SW480 (cell line): ENCODE data around the gene MAB21L3.

Experiments used
- DNase-seq: peaks from one replicate; pipeline ENCODE4 v3.0.0-alpha.2; 2016; ENCODE audit warnings: low spot score

Gene MAB21L3

DNA sequence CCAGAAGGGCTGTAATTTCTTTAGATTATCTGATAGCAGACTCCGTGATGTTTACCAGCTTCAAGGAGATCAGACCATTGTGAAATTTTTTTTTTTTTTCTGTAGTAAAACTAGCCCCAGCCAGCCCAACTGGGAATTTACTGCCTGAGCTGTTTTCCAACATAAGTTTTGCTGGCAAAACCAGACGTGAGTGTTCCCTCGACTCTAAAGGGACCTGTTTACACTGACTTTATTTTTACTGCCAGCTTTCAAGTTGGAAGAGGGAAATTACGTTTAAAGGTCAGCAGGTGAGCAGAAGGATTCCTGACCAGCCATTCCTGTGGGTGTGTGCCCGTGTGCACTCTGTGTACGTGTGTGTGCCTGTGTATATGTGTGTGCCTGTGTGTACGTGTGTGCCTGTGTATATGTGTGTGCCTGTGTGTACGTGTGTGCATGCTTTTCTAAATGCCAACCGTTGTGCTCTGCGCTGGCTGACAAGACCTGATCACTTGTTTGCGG, 374 bp downstream of the MAB21L3 start:
- DNase-seq: no peak

DNA sequence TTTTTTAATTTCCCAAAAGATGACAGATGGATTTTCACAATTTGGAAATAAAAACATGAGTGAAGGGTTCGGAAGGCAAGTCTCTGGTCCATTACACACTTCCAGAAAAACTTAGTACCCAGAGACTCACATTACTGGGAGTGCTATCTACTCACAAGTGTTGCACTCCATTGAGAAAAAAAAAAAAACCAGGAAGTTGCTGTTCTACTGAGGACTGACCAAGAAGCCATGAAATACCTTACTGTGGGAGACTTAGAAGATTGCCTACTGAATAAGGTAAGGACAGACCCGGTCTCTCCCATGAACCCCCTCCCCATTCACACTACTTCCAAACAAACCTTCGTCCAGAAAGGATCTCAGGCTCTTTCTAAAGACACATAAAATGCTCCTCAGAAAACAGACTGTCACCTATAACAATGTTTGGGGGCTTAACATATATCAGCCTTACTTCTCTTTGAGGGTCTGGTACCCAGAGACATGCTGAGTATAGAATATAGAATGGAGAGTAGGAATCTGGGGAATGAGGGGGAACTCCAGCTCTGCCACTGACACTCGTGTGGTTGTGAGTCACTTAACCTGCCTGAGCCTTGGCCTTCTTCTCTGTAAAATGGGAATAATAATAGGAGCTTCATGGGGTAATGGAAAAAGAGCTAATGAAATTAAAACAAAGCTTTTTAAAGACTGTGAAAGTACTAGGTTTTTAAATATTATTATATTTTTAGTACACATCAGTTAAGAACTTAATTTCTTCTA, 1.4 kb downstream of the MAB21L3 start:
- DNase-seq: no peak

DNA sequence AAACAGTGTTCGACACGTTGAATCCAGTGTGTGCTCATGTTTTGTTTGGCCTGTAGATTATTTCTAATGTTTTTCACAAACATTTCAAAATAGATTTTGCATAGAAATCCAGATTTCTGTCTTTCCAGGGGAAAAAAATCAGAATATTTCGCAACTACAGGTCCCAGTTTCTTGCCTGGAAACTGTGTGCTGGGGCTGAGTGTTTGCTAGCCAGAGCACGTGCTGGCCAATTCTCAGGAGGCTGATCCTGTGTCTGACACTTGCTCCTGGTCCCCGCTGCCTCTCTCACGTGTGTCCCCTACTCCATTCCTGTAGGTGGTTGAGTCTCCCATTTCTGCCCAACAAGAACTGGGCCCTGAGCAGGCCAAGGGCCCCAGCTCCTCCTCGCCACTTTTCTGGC, 2.4 kb downstream of the MAB21L3 start:
- no peak for DNase-seq

DNA sequence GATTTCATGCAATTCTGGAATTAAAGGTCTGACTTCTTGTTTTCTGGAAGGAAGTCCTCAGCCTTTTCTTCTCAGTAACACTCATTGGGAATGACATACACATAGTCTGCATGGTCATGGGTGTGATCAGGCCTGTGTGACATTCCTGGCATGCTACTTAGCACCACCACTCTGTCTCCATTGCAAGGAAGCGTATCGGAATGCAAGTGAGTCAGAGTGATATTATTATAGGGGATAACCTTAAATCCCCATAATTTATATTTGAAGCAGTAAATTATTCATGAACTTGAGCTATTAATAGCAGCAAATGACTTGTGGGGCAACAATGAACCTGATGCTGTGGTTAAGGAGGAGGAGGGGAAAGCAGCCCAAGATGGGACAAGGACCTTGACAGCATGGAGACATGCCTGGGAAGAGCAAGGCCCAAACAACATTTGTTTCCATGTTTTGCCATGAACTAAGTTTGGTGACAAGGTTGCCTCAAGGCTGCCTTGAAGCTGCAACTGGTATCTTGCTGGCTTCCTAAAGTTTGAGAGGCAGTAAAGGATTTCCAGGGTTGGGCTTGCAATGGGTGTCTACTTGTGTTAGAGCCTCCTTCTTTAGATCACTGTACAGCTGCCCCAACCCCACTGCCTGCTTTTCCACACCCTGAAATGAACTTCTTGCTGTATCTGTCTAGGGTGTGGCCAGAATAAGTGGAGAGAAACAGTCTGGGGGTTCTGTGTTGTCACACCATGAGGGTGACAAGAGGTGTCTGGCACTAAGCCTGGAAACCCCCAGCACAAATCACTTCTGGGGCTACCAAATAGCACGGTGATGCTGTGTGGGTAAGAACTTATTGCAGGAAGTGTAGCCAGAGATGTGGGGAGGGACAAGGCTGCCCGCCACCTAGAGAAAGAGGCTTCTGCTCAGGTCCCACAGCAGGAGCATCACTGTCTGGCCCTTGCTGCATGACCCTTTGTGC, 4.6 kb downstream of the MAB21L3 start:
- no peak for DNase-seq

DNA sequence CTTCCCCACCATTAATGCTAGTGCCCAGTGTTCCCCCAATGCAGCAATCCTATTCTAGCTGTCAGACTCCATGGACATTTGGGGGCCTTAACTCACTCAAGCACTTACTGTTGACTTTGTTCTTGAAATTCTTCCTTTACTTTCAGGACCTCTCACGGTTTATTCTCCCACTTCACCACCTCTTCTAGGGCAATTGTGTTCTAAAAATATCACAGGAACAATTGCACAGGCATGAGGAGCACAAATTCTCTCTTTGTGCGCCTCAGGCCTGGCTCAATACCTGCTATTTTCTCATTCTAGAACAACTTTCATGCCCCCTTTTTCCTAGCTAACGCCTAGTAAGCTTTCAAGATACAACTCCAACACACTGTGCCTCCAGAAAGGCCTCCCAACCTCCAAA, 7.3 kb downstream of the MAB21L3 start:
- DNase-seq: no peak

DNA sequence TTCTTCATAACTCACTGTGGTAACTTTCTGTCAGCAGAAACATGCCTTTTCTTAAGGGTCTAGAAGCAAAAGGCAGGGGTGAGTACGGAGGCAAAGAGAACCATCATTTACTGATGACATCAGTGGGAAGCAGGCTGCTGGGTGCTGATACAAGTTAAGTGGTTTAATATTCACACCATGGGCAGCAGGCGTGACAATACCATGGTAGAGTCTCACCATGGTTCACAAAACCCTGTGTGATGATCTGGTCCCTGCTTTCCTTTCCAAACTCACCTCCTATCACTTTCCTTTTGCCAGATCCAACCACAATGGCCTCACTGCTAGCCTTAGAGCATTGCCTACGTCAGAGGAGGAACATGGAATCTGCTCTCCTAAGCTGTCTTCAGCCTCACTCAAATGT, 8.7 kb downstream of the MAB21L3 start:
- no peak for DNase-seq

DNA sequence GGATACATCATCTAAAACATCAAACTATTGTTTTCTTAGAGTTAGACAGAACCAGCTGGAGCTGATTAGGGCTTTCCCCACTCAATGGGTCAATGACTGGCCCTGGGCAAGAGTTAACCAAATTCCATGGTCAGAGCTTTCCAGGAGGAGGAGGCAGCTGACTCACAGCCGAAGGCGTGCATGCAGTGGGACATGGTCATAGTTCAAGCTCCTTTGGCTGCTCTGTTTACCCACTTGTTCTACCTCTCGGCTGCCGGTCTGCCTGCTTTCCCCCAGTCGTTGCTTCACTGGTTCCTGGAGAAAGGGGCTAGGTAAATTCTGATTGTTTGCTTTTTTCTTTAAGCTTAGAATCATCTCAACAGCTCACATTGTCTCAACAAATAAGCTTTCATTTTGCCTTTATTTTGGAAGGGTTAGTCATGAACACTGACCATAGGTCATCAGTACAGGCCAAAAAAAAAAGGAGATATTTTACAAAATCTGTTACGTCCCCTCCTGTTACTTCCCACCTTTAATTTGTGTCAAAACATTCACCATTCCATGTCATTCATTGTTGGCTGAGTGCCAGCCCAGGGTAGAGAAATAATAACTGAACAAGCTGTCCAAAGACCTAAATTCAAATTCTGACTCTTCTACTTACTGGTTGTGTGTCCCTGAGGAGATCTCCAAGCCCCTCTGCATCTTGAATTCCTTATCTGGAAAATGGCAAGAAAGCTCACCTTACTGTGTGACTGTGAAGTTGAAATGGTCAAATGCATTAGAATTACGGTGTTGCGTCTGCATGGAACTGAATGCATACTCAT, 12.0 kb downstream of the MAB21L3 start:
- peak; percentile 36 for DNase-seq

DNA sequence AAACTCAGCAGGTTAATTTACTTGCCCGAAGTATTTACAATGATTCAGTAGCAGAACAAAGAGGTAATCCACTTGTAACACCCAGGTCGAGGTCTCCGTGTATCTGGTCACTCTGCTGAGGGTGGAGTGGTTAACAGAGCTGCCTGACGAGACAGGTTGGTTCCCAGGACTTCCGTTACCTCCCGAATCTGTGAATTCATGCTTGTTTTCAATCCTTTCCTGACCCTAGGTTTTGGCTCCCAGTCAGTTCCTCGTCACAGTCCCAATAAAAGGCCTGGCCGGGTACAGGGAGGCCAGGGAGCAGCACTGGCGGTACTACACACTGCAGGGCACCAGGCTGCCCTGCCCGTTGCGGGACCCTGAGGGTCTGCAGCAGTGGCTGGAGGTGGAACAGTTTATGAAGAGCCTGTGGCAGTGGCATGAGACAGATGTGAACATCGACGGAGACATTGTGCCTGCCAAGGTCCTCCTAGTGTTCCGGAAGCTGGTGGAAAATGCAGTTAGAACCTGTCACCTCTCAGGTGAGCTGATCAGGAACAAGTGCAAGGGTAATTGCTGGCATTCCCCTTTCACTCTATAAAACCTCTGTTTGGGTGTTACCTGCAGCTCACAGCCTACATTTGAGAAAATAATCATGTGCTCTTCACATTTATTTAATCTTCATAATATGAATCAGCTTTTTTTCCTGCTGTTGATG, 12.8 kb downstream of the MAB21L3 start:
- no peak for DNase-seq

DNA sequence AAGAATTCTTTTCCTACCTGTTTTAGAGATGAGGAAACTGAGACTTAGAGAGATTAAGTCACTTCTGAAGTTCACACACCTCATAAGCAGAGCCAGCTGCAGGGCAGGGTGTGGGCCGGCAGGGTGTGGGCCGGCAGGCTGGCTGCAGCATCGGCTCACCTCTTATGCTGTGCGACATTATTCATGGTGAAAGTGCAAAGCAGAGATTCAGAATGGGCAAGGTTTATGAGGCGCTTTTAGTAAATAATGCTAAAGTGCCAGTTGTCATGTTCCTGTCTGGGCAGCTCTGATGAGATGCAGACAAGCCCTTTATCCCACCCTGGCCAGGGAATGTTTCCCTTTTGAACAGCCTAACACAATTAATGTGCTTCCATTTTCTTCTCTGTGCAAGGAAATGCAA, 14.6 kb downstream of the MAB21L3 start:
- peak; percentile 27 for DNase-seq

DNA sequence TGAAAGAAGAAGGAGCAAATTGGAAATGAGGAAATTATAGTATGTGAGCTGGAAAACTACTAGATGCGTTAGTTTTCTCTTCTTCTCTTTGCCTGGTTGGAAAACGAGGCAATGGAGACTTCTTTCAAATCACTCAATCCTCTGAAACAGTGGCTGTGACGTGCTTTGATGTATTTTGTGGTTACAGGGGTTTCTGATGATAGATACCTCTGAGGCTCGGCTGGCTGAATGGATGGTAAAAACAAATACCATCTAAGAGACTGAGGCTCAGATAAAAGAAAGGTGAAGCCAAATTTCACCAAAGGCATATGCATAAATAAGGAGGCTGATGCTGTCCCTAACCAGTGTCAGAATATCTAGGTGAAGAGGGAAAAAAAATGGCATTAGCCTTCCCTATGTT, 15.1 kb downstream of the MAB21L3 start:
- DNase-seq: peak; percentile 46

DNA sequence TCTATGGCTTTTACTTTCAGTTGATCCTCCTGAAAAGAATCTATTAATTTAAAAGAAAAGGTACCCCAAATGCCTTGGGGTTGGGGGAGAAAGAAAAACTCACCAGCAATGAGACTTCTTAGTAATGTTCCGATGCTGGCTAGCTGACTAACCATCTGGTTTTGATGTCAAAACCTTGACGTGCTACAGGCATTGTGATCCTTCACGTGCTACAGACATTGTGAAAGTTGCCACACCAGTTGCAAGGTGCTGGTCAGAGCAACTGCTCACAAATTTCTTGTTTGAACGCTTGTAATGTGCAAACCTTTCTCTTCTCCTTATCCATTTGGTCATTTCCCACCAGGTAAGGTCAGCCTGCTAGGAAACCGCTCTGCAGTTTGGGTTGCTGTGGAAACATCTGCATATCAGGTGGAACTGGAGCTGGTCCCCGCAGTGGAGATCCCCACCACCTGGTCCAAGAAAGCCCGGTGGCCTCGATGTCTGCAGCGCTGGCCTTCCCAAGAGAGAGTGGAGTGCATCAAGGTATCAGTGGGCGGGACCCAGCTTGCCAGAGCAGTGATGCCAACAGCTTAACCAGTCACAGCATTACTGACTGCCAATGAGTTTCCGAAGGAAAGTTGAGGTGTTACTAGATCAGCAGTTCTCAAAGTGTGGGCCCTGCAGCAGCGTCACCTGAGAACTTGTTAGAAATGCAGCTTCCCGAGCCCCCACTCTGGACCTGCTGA, 16.1 kb downstream of the MAB21L3 start:
- no peak for DNase-seq

DNA sequence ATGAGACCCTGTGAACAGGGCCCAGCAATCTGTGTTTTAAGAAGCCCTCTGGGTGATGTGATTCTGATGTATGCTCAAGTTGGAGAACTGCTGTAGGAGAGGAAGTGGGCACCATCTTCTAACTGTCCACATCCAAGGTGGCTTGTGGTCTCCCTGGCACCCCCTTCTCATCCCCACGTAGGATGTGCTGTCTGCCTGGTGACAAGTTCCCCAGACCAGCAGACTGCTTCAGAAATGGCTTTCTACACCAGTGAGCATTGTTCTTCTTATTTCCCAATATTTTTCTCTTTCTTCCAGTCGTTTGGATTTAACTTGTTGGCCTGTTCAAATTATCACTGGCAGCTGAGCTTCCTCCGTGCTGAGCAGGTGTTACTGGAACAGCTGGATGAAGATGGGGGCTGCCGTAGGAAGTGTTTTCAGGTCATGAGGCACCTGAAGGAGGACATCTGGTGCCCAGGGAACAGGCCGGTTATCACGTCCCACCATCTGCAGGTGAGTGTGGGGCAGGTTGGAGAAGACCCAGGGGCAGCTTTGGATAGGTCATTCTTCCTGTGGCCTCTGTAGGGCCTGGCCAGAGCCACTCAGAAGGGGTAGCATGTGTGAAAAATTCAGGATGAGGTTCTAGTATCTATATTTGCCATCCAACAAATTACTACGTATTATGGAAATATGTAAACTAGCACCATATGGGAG, 16.8 kb downstream of the MAB21L3 start:
- no peak for DNase-seq

DNA sequence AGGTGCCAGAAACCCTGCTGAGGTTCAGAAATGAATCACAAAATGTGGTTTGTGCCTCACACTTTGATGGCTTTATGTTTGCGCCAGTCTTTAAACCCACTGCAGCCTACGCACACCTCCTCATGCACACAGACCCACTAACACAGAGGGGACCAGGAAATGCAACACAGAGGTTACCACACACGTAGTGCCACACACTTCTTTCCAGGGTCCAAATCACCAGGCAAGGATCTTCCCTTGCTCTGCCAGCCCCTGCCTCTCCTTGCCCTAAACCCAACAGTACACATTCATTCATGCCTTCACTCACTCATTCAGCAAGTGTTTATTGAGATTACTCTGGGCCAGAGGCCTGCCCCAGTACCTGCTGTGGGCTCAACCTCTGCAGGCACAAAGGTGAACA, 17.5 kb downstream of the MAB21L3 start:
- no peak for DNase-seq

DNA sequence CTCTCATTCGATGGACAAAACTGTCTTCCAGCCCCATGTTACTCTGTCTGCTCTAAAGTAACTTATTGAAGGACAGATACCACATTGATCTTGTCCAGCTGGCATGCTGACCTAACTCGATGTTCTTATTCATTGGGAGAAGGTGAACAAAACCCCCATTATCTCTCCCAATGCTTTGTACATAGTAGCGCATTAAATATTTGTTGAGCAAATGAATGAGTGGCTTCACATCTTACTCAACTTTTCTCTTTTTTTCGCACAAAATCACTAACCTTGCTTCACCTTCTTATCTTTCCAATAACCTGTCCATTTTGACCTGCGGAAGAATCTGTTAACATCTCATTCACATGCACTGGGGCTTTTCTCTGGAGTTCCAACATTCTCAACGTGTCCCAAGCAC, 18.3 kb downstream of the MAB21L3 start:
- no peak for DNase-seq

DNA sequence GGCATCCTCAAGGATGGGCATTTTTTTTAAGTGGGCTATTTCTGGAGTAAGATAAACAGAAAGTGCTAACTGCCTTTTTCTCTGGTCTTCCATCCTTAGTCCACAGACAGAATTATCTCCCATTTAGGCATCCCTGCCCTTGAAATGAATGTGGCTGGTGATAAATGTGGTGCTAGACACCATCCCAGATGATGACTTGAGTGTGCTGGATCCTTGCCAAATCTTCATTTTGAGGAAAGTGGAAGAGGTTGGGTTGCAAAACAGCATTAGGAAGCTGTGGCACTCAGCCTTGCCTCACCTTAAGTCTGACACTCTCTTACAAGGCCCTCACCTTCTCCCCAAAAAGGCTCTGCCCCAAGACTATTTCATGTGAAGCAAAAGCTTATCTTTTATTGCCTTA, 19.2 kb downstream of the MAB21L3 start:
- no peak for DNase-seq

DNA sequence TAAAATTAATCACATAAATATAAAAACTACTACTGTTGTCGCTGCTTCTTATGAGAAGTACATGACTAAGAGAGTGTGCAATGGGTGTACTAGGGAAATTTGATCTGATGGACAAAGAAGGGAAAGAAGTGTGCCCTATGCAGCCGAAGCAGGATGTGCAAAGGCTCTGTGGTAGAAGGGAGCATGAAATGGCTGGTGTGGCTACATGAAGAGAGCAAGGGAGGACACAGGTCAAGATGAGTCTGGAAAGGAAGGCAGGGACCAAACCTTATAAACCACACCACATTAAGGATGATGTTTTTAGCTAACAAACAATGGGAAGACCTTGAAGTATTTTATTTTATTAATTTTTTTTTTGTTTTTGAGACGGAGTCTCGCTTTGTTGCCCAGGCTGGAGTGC, 20.0 kb downstream of the MAB21L3 start:
- no peak for DNase-seq

DNA sequence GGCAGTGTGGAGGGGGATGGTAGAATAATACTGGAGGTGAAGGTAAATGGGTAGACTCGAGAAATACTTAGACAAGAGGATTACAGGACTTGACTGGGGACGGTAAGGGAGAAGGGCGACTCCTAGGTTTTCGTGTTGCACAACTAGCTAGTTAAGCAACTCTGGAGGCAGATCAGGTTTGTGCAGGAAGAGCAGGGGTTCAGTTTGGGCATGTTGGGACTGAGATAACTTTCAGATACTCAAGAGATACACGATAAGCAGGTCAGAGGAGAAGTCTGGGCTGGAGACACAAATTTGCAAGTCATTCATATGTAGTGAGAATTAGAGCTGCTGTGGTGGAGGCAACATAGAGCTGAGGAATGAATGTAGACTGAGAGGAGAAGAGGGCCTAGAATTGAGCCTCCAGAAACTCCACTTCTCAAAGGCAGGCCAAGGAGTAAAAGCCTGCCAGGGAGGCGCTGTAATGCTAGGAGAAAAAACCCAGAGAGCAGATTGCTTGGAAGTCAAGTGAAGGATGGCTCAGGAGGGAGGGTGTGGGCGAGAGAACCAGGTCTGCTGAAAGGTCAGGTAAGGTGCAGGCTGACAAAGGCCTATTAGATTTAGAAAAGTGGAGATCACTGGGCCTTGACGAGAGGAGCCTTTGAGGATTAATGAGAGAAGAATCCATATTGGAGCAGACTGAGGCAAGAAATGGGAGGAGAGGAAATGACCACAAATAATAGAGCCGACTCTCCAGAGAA, 20.8 kb downstream of the MAB21L3 start:
- no peak for DNase-seq

DNA sequence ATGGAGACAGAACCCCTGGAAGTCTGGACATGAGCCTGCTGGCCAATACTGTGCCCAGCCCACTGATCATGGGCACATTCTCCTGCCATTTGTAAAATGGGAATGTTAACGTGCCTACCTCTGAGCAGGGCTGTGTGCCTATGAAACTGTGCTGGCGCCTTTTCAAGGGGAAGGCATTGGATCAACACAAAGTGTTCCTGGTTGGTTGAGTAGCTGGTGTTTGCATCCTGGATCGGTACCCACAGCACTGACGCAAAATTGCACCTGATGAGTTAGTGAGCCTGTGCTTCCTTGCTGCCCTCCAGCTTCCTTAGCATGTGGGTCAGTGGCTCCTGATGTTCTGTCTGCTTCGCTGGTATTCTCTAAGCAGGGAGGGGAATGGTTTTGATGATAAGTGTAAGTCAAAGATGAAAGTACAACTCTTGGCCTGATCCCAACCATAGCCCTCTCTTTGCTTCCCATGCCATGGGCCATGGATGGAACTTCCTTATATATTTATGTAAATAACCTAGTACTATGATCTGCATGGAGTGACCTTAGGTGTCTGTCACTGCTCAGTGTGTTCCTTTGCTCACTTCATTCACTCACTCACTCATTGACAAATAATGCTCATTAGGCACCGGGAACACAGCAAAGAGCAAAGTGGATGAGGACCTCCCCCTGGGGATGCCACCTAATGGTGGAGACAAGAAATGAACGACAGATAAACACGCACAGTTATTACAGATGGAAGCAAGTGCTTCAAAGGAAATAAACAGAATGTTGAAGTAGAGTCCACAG, 22.7 kb downstream of the MAB21L3 start:
- DNase-seq: no peak

DNA sequence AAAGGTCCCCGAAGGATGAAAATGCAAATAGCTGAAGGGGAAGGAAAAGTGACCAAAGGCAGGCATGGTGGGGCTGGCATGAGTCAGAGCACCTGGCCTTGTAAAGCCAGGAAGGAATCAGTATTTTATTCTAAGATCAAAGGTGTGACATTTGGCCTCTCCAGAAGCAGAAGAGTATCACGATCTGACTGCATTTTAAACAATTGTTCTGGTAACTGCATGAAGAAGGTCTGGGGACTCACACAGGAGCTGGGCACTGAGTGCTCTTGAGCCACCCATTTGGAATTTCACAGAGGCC, 23.2 kb downstream of the MAB21L3 start:
- DNase-seq: peak; percentile 42
